ENCODE results near the gene TEC. TPM values are rescaled to one million over a fixed set of nuclear protein-coding genes. Genes with fewer than 3 reads are reported as not detected.

Gene TEC
- total and polyA plus RNA-seq, 4 experiments from 2014 or later: 0.87 to 4.2 (median 2.3) TPM

GRCh38 chr4:48242511-48243195, 27.0 kb downstream of the TEC start:
- Mint-ChIP-seq H3K36me3 (no peaks in the 10 kb centered on the region), H3K4me1 (peaks cover 0 to 6% (median under 1%) of the 10 kb centered on the region in 4 donors), H3K4me3 (no peak overlapping the region), H3K9me3 (peaks cover 0 to 3% (median 0%) of the 10 kb centered on the region in 8 donors), H3K27me3 (peaks cover 0 to 2% of the 10 kb centered on the region in 2 donors), H3K27ac (no peak overlapping the region)
- no peak for DNase-seq
- CTCF ChIA-PET (ENCODE audit: partially characterized antibody): no interaction called here
- Histone ChIP-seq H3K4me3 (ENCODE audit: low read length in 2 of 2) (no peak overlapping the region), H3K27ac (ENCODE audit: low read depth, low read length) (no peak overlapping the region), H3K27me3 (ENCODE audit: insufficient read depth, low read length) (no peaks in the 10 kb centered on the region), H3K9me3 (ENCODE audit: control insufficient read depth in 1 of 2, low read length in 2 of 2) (no peaks in the 10 kb centered on the region), H3K4me1 (ENCODE audit: insufficient read depth, low read length) (no peaks in the 10 kb centered on the region), H3K36me3 (ENCODE audit: insufficient read depth, low read length) (no peaks in the 10 kb centered on the region)
- intact Hi-C loops (cut with micrococcal nuclease): no loop called here
- POLR2A ChIA-PET (ENCODE audit: partially characterized antibody): no interaction called here

- H3K4me1 ChIP-seq (ENCODE audit: insufficient read depth, low read length): no peaks in the 10 kb centered on the region
- no peaks in the 10 kb centered on the region for H3K9me3 ChIP-seq (ENCODE audit: control insufficient read depth in 1 of 2, low read length in 2 of 2)
- DNase-seq: no peak
- no peaks in the 10 kb centered on the region for H3K27me3 ChIP-seq (ENCODE audit: insufficient read depth, low read length)
- Mint-ChIP-seq H3K27me3 (peaks cover 0 to 2% of the 10 kb centered on the region in 2 donors), H3K4me3 (no peak overlapping the region), H3K36me3 (no peaks in the 10 kb centered on the region), H3K27ac (no peak overlapping the region), H3K4me1 (peaks cover 0 to 6% (median under 1%) of the 10 kb centered on the region in 4 donors), H3K9me3 (peaks cover 0 to 3% (median 0%) of the 10 kb centered on the region in 8 donors)
- H3K27ac ChIP-seq (ENCODE audit: low read depth, low read length): no peak overlapping the region
- H3K36me3 ChIP-seq (ENCODE audit: insufficient read depth, low read length): no peaks in the 10 kb centered on the region
- intact Hi-C loops (cut with micrococcal nuclease): no loop called here
- no peak overlapping the region for H3K4me3 ChIP-seq (ENCODE audit: low read length in 2 of 2)
- ChIA-PET CTCF (ENCODE audit: partially characterized antibody) (no interaction called here), POLR2A (ENCODE audit: partially characterized antibody) (no interaction called here)
These were observed 27.9 kb downstream of the TEC start for GRCh38 chr4:48241731-48242130.

GRCh38 chr4:48237996-48238645, 31.5 kb downstream of the TEC start:
- Histone ChIP-seq H3K9me3 (ENCODE audit: control insufficient read depth in 1 of 2, low read length in 2 of 2) (no peaks in the 10 kb centered on the region), H3K27ac (ENCODE audit: low read depth, low read length) (no peak overlapping the region), H3K4me3 (ENCODE audit: low read length in 2 of 2) (no peak overlapping the region), H3K36me3 (ENCODE audit: insufficient read depth, low read length) (no peaks in the 10 kb centered on the region), H3K4me1 (ENCODE audit: insufficient read depth, low read length) (peaks cover 5% of the 10 kb centered on the region), H3K27me3 (ENCODE audit: insufficient read depth, low read length) (no peaks in the 10 kb centered on the region)
- ChIA-PET POLR2A (ENCODE audit: partially characterized antibody) (no interaction called here), CTCF (ENCODE audit: partially characterized antibody) (interaction anchor here (1.2 to 1.3 kb wide), 2 partner anchors 11 to 24 kb away, joined by 3 to 4 read pairs; no protein-coding TSS in a partner anchor)
- H3K27me3 Mint-ChIP-seq: peaks cover 0 to 2% of the 10 kb centered on the region in 2 donors
- DNase-seq: no peak
- no peaks in the 10 kb centered on the region for H3K9me3 Mint-ChIP-seq
- no peaks in the 10 kb centered on the region for H3K36me3 Mint-ChIP-seq
- peaks cover 4 to 11% (median 6%) of the 10 kb centered on the region in 4 donors for H3K4me1 Mint-ChIP-seq
- H3K27ac Mint-ChIP-seq: no peak overlapping the region
- intact Hi-C loops (cut with micrococcal nuclease): no loop called here
- H3K4me3 Mint-ChIP-seq: no peak overlapping the region

GRCh38 chr4:48235050-48235449, 34.6 kb downstream of the TEC start:
- Histone ChIP-seq H3K27me3 (ENCODE audit: insufficient read depth, low read length) (no peaks in the 10 kb centered on the region), H3K4me1 (ENCODE audit: insufficient read depth, low read length) (peaks cover 5% of the 10 kb centered on the region), H3K36me3 (ENCODE audit: insufficient read depth, low read length) (no peaks in the 10 kb centered on the region), H3K4me3 (ENCODE audit: low read length in 2 of 2) (no peak overlapping the region), H3K9me3 (ENCODE audit: control insufficient read depth in 1 of 2, low read length in 2 of 2) (no peaks in the 10 kb centered on the region), H3K27ac (ENCODE audit: low read depth, low read length) (no peak overlapping the region)
- no peaks in the 10 kb centered on the region for H3K36me3 Mint-ChIP-seq
- H3K27me3 Mint-ChIP-seq: no peaks in the 10 kb centered on the region
- ChIA-PET CTCF (ENCODE audit: partially characterized antibody) (interaction anchor here (0.9 to 1.1 kb wide), 3 partner anchors 30 to 107 kb away, joined by 3 to 4 read pairs (median 3); no protein-coding TSS in a partner anchor), POLR2A (ENCODE audit: partially characterized antibody) (no interaction called here)
- H3K4me1 Mint-ChIP-seq: peaks cover 4 to 11% (median 6%) of the 10 kb centered on the region in 4 donors
- DNase-seq: no peak
- no peak overlapping the region for H3K4me3 Mint-ChIP-seq
- no peak overlapping the region for H3K27ac Mint-ChIP-seq
- H3K9me3 Mint-ChIP-seq: peaks cover 0 to 3% (median 0%) of the 10 kb centered on the region in 8 donors
- intact Hi-C loops (cut with micrococcal nuclease): no loop called here

GRCh38 chr4:48234575-48234974, 35.1 kb downstream of the TEC start:
- intact Hi-C loops (cut with micrococcal nuclease): no loop called here
- Histone ChIP-seq H3K27ac (ENCODE audit: low read depth, low read length) (no peak overlapping the region), H3K4me3 (ENCODE audit: low read length in 2 of 2) (no peak overlapping the region), H3K36me3 (ENCODE audit: insufficient read depth, low read length) (no peaks in the 10 kb centered on the region), H3K27me3 (ENCODE audit: insufficient read depth, low read length) (no peaks in the 10 kb centered on the region), H3K4me1 (ENCODE audit: insufficient read depth, low read length) (peaks cover 5% of the 10 kb centered on the region), H3K9me3 (ENCODE audit: control insufficient read depth in 1 of 2, low read length in 2 of 2) (no peaks in the 10 kb centered on the region)
- no peak overlapping the region for H3K27ac Mint-ChIP-seq
- peaks cover 4 to 11% (median 6%) of the 10 kb centered on the region in 4 donors for H3K4me1 Mint-ChIP-seq
- ChIA-PET POLR2A (ENCODE audit: partially characterized antibody) (no interaction called here), CTCF (ENCODE audit: partially characterized antibody) (interaction anchor here (0.9 to 1.1 kb wide), 3 partner anchors 31 to 106 kb away, joined by 3 to 4 read pairs (median 3); no protein-coding TSS in a partner anchor)
- H3K4me3 Mint-ChIP-seq: no peak overlapping the region
- no peak for DNase-seq
- H3K27me3 Mint-ChIP-seq: no peaks in the 10 kb centered on the region
- H3K36me3 Mint-ChIP-seq: no peaks in the 10 kb centered on the region
- H3K9me3 Mint-ChIP-seq: peaks cover 0 to 3% (median 0%) of the 10 kb centered on the region in 8 donors

- no peak for DNase-seq
- Histone ChIP-seq H3K4me1 (ENCODE audit: insufficient read depth, low read length) (no peaks in the 10 kb centered on the region), H3K4me3 (ENCODE audit: low read length in 2 of 2) (no peak overlapping the region), H3K27me3 (ENCODE audit: insufficient read depth, low read length) (no peaks in the 10 kb centered on the region), H3K36me3 (ENCODE audit: insufficient read depth, low read length) (no peaks in the 10 kb centered on the region), H3K27ac (ENCODE audit: low read depth, low read length) (no peak overlapping the region), H3K9me3 (ENCODE audit: control insufficient read depth in 1 of 2, low read length in 2 of 2) (no peaks in the 10 kb centered on the region)
- peaks cover 0 to 3% (median 1%) of the 10 kb centered on the region in 4 donors for H3K4me1 Mint-ChIP-seq
- ChIA-PET POLR2A (ENCODE audit: partially characterized antibody) (no interaction called here), CTCF (ENCODE audit: partially characterized antibody) (no interaction called here)
- intact Hi-C loops (cut with micrococcal nuclease): no loop called here
- H3K36me3 Mint-ChIP-seq: peaks cover 0 to 2% of the 10 kb centered on the region in 2 donors
- H3K27me3 Mint-ChIP-seq: no peaks in the 10 kb centered on the region
- H3K27ac Mint-ChIP-seq: no peak overlapping the region
- H3K4me3 Mint-ChIP-seq: no peak overlapping the region
- H3K9me3 Mint-ChIP-seq: peaks cover 0 to 3% (median 0%) of the 10 kb centered on the region in 8 donors
These were observed 40.7 kb downstream of the TEC start for GRCh38 chr4:48228949-48229348.

GRCh38 chr4:48227662-48228061, 42.0 kb downstream of the TEC start:
- no peak overlapping the region for H3K27ac ChIP-seq (ENCODE audit: low read depth, low read length)
- Mint-ChIP-seq H3K36me3 (peaks cover 0 to 2% of the 10 kb centered on the region in 2 donors), H3K27ac (no peak overlapping the region), H3K4me3 (no peak overlapping the region), H3K9me3 (peaks cover 0 to 3% (median 0%) of the 10 kb centered on the region in 8 donors), H3K4me1 (no peaks in the 10 kb centered on the region), H3K27me3 (no peaks in the 10 kb centered on the region)
- H3K4me1 ChIP-seq (ENCODE audit: insufficient read depth, low read length): no peaks in the 10 kb centered on the region
- H3K27me3 ChIP-seq (ENCODE audit: insufficient read depth, low read length): no peaks in the 10 kb centered on the region
- intact Hi-C loops (cut with micrococcal nuclease): no loop called here
- ChIA-PET CTCF (ENCODE audit: partially characterized antibody) (no interaction called here), POLR2A (ENCODE audit: partially characterized antibody) (no interaction called here)
- no peak overlapping the region for H3K4me3 ChIP-seq (ENCODE audit: low read length in 2 of 2)
- H3K36me3 ChIP-seq (ENCODE audit: insufficient read depth, low read length): no peaks in the 10 kb centered on the region
- no peak for DNase-seq
- H3K9me3 ChIP-seq (ENCODE audit: control insufficient read depth in 1 of 2, low read length in 2 of 2): no peaks in the 10 kb centered on the region

Data from CD4-positive, alpha-beta memory T cell (primary cell).